Measurements from ENCODE around the gene PLVAP.
A peak's percentile ranks its signal among the peaks of the same experiment; 100 is the strongest.

Gene PLVAP

DNA sequence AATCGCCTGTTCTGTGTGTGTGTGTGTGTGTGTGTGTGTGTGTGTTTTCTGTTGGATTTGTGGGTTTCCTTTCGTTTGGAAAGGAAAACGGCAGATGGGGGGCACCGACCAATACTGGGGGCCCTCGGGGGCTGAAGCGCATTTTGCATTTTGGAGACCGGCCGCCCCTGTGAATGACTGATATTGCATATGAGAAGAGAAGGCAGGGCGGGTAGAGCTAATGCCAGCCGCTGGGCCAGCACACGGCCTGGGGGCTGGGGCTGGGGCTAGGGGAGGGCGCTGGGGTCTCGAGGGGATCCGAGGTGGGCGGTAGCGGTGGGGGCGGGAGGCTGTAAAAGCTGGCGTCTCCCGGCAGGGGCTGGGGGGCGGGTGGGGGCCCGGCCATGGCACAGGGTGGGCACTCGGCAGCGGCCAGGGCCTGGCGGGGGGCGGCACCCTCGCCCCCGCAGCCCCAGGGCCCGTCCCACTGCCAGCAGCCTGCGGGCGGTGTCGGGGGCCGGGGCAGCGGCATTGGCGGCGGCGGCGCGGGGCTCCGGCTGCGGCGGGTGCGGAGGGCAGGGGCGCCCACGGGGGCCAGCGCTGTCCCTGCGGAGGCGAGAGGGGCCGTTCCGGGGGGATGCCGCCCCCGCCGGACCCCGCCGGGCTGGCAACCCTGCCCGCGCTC is 53.7 kb downstream of the PLVAP start:
- no peak for DNase-seq (ENCODE audit: low read depth in 2 of 2)

DNA sequence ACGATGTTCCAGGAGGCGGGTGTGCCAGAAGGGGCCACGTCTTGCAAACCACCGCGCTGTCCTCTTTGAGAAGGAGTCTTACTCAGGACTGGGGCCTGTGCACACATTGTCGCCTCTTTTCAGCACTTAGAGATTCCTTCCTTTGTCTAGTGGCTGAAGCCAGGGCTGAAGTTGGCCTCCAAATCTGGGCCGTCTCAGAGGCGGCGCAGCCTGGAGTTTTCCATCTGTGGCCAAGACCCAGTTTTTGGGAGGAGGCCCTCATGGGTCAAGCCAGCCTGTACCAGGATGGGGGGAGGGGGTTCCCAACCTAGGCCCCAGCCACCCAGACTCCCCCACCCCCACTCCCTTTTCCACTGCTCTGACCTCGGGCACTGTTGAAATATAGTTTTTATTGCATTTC is 54.3 kb downstream of the PLVAP start:
- no peak for DNase-seq (ENCODE audit: low read depth in 2 of 2)

GRCh38 chr19:17321655-17322489 is 55.3 kb downstream of the PLVAP start:
- no peak for DNase-seq (ENCODE audit: low read depth in 2 of 2)

DNA sequence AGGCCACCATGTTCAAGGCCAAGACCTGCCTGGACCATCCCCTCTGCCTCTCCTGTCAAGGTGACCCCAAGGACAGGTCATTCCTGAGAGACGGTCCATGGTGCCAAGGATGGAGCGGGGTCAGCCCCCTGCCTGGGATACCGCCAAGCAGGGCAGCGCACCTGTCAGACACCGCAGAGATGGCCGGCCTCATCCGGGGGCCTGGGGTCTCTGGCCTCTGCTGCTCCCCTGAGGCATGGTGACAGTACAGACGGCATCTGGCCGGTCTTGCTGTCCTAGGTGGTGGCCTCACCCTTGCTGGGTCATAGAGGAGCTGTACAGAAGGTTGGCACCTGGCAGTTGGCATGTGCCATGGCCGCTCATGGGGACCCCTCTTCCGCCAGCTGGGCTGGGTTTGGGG is 56.7 kb downstream of the PLVAP start:
- no peak for DNase-seq (ENCODE audit: low read depth in 2 of 2)

GRCh38 chr19:17319473-17320238 is 57.5 kb downstream of the PLVAP start:
- no peak for DNase-seq (ENCODE audit: low read depth in 2 of 2)

DNA sequence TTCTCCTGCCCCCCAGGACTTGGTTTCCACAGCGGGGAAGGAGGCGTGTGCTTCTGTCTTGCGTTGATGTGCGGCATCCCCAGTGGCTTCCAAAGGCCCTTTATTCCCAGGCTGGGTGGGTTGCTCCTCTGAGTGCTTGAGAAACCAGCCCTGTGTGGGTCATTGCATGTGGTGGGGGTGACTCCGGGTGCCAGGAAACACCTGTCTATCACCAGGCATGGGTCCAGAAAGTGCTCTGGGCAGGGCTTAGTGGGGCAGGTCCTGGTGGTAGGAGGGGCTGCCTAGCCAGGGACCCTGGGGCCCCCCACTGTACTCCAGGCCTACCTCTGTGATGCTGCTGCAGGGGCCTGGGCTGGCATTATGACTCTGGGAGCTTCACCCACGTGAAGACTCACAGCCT is 58.2 kb downstream of the PLVAP start:
- DNase-seq (ENCODE audit: low read depth in 2 of 2), result no peak

GRCh38 chr19:17314007-17314593 is 63.0 kb downstream of the PLVAP start:
- DNase-seq (ENCODE audit: low read depth in 2 of 2), result no peak

DNA sequence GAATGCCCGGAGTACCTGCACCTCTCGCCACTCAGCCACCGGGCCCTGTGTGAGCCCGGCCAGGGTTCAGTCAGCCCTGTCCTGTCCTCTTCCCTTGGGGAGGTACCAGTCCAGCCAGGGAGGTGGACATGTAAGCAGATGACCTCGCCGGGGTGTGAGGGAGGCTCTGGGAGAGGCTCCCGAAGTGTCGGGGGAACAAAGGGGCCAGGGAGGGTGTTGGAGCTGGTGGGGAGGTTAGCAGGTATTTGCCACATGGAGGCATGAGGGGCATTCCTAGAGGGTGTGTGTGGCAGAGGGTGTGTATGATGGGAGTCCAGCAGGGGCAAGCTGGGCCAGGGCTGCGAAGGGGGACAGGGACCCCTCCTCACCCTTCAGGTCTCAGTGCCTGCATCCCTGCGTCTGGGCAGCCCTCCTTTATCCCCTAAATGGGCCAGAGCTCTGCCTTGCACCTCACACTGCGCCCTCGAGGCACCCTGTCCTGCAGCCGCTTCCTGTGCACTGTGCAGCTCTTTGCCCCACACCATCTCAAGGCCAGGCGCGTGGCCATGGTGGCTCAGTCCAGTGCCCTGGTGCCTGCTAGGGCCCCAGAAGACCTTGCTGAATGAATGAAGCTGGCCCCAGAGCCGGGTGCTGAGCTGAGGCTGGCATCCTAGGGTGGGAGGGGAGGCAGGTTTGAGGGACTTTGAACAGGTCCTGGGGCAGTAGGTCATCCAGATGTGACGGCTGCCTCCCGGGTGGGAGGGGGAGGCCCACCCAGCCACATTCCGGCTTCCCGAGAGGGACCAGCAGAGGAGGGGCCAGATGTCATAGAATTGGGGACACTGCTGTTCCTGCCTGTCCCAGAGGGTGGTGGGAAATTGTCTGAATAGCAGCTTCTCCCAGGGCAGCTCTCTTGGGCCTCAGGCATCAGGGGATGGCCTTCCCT is 64.7 kb downstream of the PLVAP start:
- DNase-seq (ENCODE audit: low read depth in 2 of 2), result no peak

GRCh38 chr19:17311455-17312188 is 65.5 kb downstream of the PLVAP start:
- no peak for DNase-seq (ENCODE audit: low read depth in 2 of 2)

DNA sequence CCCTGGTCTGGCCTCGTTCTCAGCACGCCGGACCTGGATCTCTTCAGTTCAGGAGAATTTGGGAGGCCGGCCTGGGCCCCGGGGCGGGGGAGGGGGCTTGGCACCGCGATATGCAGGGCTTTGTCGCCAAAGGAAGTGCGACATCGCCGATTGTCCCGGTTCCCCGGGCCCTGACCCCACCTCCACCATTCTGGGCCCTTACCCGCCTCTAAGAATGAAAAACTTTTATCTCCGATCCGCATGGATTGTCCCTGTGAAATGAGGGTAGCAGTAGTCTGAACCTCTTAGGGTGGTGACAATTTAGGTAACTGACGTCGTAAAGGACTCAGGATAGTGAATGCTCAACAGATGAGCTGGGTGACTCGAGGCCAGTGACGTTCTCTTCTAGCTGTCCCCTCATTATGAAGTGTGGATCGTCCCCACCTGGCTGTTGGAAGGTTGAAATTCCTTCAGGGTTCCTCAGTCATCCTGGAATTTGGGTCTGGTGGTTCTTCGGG is 67.1 kb downstream of the PLVAP start:
- DNase-seq (ENCODE audit: low read depth in 2 of 2), result no peak

DNA sequence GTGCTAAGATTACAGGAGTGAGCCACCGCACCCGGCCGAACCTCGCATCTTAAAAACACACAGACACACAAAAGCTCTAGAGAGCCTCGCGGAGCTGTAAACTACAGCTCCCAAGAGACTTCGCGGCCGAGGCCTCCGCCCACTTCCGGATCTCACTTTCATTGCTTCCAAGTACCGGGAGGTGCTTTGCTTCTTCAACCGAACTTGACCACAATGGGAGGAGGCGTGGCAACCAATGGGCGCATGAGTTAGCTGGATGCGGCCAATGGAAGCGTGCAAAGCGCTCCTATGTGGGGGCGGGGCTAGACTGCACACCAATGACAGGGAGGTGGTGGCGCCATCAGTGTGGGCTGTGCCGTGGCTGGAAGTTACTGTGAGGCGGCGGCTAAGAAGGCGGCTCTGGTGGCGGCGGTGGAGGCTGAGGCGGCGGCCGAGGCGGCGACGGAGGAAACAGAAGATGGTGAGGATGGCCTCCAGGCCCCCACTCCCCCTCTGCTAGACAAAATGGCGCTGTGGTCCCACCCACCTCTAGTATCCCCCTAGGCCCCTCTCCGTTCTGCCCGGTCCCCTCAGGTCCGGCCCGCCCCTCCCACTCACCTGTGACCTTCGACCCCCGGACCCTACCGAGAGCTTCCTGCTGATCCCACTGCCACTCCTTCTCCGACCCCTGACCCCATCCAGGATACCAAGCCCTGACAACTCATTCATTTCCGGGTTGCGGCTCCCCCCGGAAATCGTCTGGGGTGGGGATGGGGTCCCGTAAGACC is 67.8 kb downstream of the PLVAP start, which contains the start of gene DDA1:
DDA1 (plus strand) TSS at position 366 of the 767 bp plus-strand sequence; CDS start at position 458, 92 bp downstream.
- DNase-seq (ENCODE audit: low read depth in 2 of 2), result peak; percentile 97 to 99

DNA sequence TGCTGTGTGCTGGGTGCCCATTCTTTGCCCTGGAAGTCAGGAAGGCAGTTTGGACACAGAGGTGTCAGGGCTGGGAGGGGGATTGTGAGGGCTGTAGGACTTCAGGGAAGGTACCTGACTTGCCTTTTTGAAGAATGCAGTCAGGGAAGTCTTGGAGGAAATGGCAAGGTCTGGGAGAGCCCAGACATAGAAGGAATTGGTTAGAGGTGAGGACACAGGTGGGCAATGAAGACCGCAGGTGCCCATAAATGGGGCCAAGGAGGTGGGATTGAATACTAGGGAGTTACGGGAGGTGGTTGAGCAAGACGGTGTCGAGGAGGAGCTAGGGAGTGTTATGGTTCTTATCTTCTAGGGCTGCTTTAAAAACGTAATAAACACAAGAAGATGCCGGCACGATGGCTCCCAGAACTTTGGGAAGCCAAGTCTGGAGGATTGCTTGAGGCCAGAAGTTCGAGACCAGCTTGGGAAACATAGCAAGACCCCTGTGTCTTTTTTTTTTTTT is 69.2 kb downstream of the PLVAP start:
- DNase-seq (ENCODE audit: low read depth in 2 of 2), result no peak

GRCh38 chr19:17306285-17306714 is 70.8 kb downstream of the PLVAP start:
- no peak for DNase-seq (ENCODE audit: low read depth in 2 of 2)

- DNase-seq (ENCODE audit: low read depth in 2 of 2), result peak; percentile 84 to 93
These were observed 71.4 kb downstream of the PLVAP start, which contains the start of gene MRPL34 for GRCh38 chr19:17305517-17306284. TSS of gene MRPL34 (plus strand) at chr19:17305872. CDS start at chr19:17305893, 21 bp downstream.

- no peak for DNase-seq (ENCODE audit: low read depth in 2 of 2)
These were observed 72.0 kb downstream of the PLVAP start for GRCh38 chr19:17305216-17305516.

GRCh38 chr19:17304386-17305215 is 72.5 kb downstream of the PLVAP start:
- DNase-seq (ENCODE audit: low read depth in 2 of 2), result no peak

DNA sequence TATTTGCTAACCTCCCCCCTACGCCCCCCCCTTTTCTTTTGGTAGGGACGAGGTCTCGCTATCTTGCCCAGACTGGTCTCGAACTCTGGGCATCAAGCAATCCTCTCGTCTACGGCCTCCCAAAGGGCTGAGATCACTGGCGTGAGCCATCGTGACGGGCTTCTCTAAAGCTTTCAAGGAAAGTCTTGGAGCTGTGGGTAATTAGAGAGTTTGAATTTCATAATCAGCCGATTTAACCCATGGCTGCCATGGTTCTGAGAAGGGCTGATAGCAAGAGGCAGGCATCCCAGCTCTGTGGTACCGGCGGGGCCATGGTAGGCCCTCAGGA is 73.2 kb downstream of the PLVAP start:
- no peak for DNase-seq (ENCODE audit: low read depth in 2 of 2)
